ENCODE data around the gene YBEY.
"Not testable (repeated sequence)": the region's sequence is repeated elsewhere in the genome, so short reads cannot be mapped to it uniquely, and the experiment has no call there.

YBEY gene

GRCh38 chr21:46285761-46286647 lies at the start of gene YBEY:
Gene YBEY, plus strand, starts transcription at chr21:46286342. Its CDS starts 572 bp downstream, at chr21:46286914.
- peak; percentile 48 to 68 for DNase-seq (ENCODE audit: low read depth in 2 of 2, low spot score in 1 of 2)

GRCh38 chr21:46237474-46237873 lies 48.7 kb upstream of the YBEY start:
- DNase-seq (ENCODE audit: low read depth in 2 of 2, low spot score in 1 of 2): no peak

GRCh38 chr21:46239817-46240325 lies 46.3 kb upstream of the YBEY start:
- no peak for DNase-seq (ENCODE audit: low read depth in 2 of 2, low spot score in 1 of 2)

GRCh38 chr21:46241577-46241976 lies 44.6 kb upstream of the YBEY start:
- DNase-seq (ENCODE audit: low read depth in 2 of 2, low spot score in 1 of 2): not testable (repeated sequence)

GRCh38 chr21:46243325-46243724 lies 42.8 kb upstream of the YBEY start:
- no peak for DNase-seq (ENCODE audit: low read depth in 2 of 2, low spot score in 1 of 2)

- DNase-seq (ENCODE audit: low read depth in 2 of 2, low spot score in 1 of 2): no peak
Observed at GRCh38 chr21:46243960-46244361, 42.2 kb upstream of the YBEY start.

- no peak for DNase-seq (ENCODE audit: low read depth in 2 of 2, low spot score in 1 of 2)
Observed at GRCh38 chr21:46244602-46245001, 41.5 kb upstream of the YBEY start.

GRCh38 chr21:46245213-46245915 lies 40.8 kb upstream of the YBEY start:
- no peak for DNase-seq (ENCODE audit: low read depth in 2 of 2, low spot score in 1 of 2)

GRCh38 chr21:46246345-46246744 lies 39.8 kb upstream of the YBEY start:
- DNase-seq (ENCODE audit: low read depth in 2 of 2, low spot score in 1 of 2): no peak

- no peak for DNase-seq (ENCODE audit: low read depth in 2 of 2, low spot score in 1 of 2)
Observed at GRCh38 chr21:46247699-46248421, 38.3 kb upstream of the YBEY start.

GRCh38 chr21:46248422-46248782 lies 37.7 kb upstream of the YBEY start:
- no peak for DNase-seq (ENCODE audit: low read depth in 2 of 2, low spot score in 1 of 2)

- DNase-seq (ENCODE audit: low read depth in 2 of 2, low spot score in 1 of 2): no peak
Observed at GRCh38 chr21:46248827-46249226, 37.3 kb upstream of the YBEY start.

GRCh38 chr21:46250146-46250725 lies 35.9 kb upstream of the YBEY start:
- no peak for DNase-seq (ENCODE audit: low read depth in 2 of 2, low spot score in 1 of 2)

GRCh38 chr21:46252840-46253239 lies 33.3 kb upstream of the YBEY start:
- no peak for DNase-seq (ENCODE audit: low read depth in 2 of 2, low spot score in 1 of 2)

GRCh38 chr21:46253610-46254124 lies 32.5 kb upstream of the YBEY start:
- DNase-seq (ENCODE audit: low read depth in 2 of 2, low spot score in 1 of 2): no peak

GRCh38 chr21:46254208-46254975 lies 31.8 kb upstream of the YBEY start:
- no peak for DNase-seq (ENCODE audit: low read depth in 2 of 2, low spot score in 1 of 2)

GRCh38 chr21:46255166-46255565 lies 31.0 kb upstream of the YBEY start:
- DNase-seq (ENCODE audit: low read depth in 2 of 2, low spot score in 1 of 2): no peak

GRCh38 chr21:46255758-46256337 lies 30.3 kb upstream of the YBEY start:
- DNase-seq (ENCODE audit: low read depth in 2 of 2, low spot score in 1 of 2): no peak

- DNase-seq (ENCODE audit: low read depth in 2 of 2, low spot score in 1 of 2): no peak
Observed at GRCh38 chr21:46256501-46256994, 29.6 kb upstream of the YBEY start.

Measured in stimulated activated CD8-positive, alpha-beta memory T cell treated with anti-CD3 and anti-CD28 coated beads, Interleukin-4, amount 100 ng/mL, for 4 hours (primary cell).